Raji (cell line): ENCODE measurements around the gene CELSR1.

ENCODE experiments used
- POLR2A ChIP-seq: IDR thresholded peaks from 2 replicates; pipeline ENCODE4 v1.6.1; 2011; ENCODE audit warnings: low read depth, low read length, control low read depth; ENCODE audit not compliant: insufficient read depth

Gene CELSR1

DNA sequence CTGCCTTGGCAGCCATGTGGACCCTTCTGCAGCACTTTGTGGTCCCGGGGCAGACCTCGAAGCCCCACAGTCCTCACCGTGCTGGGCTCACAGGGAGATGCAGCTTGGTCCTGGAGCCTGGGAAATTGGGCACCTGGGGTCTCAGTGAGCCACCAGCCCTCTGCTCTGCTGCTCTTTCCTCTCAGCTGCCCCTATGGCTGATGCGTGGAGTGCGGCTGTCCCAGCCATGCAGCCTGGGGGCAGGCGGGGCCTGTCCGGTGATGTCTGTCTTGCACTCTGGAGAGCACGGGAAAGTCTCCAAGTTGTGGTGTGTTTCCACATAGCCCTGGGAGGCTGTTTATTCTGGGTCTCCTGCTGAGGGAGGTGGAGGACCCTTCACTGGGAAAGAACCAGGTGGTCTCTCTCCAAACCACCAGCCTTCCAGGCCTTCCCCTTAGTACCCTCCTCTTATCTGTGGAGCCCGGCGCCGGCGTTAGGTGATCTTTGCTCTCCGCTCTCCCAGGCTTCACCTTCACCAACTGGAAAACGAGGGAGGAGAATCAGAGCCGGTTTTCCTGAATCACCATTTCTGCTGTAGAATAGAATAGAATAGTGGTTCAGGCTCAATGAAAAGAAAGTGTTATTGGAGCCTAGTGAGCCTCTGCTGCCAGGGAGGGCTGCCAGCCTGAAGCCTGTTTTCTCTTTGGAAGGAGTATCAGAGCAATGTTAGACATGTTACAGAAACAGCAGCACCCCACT is 41.6 kb upstream of the CELSR1 start:
- TF ChIP-seq POLR2A = no peak

DNA sequence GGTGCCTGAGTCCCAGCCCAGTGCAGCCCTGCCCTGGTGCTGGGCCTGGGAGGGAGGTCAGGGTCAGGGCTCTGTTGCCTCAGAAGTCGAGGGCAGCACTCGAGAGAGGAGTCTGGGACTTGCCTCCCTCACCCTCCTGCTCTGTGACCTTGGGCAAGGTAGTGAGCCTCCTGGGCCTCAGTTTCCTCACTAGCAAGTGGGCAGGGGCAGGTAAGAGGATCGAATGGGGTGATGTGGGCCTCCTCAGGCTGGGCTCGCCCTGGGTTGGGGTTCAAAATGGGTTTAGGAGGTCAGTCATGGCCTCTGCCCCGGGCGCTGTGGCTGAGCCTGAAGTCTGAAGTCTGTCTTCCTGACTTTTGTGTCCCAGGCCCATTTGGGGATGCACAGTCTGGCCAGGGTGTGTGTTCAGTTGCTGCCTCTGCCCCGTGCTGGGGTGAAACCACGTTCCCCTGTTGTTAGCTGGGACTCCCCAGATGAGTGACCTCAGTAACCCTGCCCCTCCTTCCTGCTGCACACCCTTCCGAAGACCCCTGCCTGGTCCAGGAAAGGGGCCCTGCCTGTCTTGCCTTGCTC is 40.9 kb upstream of the CELSR1 start:
- TF ChIP-seq POLR2A = no peak

- TF ChIP-seq POLR2A = no peak
Measured at GRCh38 chr22:46577368-46578249, 40.2 kb upstream of the CELSR1 start.

DNA sequence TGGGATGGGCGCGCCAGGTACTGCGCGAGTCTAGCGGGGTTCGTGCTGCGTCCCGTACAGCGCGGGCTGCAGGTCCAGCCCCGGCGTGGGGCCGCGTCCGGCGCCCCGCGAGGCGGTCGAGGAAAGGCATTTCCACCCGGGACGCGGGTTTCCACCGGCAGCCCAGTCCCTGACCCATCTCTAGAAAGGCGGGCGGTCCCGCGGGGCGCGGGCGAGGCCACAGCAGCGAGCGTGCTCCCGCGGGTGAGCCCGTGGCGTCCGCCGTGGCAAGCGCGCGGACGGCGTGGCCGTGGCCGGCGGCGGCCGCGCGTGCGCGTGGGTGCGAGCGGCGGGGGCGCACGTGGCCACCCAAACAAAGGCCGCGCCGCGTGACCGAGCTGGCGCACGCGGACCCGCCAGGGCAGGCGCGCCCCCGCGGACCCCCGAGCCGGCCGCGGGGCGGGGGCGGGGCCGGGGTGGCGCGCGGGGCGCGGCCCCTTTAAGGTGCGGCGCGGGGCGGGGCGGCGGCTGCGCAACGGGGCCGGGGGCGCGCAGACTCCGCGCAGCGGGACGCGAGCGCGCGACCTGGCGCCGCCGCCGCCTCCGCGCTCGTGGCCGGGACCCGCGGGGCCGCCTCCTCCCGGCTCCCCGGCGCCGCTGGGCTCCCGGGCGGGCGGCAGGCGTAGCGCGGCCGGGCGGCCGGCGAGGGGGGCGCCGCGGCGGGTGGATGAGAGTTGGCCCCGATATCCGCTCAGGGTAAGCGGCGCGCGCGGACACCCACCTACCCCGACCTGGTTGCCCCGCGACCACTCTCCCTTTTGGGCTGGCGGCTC is 39.3 kb upstream of the CELSR1 start:
- peak; percentile 43; the same call in 1 of the 2 replicates for TF ChIP-seq POLR2A

DNA sequence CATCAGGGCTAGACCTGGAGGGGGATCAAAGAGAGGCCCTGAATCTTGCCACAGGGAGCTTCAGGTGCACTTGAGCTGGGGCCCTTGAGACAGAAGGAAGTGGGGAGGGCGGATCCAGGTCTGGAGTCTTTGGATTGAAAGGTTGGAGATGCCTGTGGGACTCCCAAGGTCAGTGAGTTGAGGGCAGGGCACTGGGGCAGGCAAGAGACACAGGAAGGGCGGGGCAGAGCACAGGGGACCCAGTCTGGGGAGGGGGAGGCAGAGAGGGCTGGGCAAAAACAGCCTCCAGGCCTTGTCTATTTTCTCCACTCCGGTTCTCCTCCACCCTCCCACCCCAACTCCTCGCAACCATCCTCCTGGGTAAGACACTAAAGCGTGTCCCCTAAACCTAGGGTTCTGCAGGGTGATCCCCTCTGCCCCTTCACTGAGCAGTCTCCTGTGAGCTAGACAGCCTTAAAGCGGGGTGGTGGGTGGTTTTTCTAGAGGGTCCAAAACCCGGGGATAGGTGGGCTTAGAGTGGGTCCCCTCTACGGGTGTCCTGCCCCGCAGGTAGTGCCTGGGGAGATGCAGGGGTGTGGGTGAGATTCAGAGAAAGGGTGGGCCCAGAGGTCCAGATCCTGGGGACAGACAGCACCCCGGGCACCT is 38.6 kb upstream of the CELSR1 start:
- TF ChIP-seq POLR2A = no peak

- TF ChIP-seq POLR2A = no peak
Measured at GRCh38 chr22:46574993-46575910, 37.8 kb upstream of the CELSR1 start.

DNA sequence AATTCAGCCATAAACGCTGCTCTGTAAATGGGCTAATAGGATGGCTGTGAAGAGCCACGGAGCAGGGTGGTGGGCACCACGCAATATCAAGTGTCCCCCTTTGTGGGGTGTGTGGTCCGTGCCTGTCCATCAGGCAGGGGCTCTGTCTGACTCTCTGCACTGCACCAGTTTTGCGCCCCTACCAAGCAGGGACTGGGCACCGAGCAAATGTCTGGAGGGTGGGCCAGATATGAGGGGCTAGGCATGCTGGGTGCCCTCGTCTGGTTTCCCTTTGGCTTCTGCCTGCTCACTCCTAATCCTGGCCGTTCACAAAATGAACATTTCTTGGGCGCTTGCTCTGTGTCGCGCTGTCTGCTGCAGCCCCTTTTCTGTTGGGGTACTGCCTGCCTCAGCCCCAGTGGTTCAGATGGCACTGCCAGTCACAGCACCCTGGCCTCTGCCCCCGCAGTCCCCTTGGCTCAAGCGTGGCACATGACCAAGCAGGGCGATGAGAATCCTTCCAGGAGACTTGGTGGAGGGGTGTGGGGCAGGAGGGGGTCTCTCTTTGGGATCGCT is 37.1 kb upstream of the CELSR1 start:
- TF ChIP-seq POLR2A = no peak

- no peak for TF ChIP-seq POLR2A
Measured at GRCh38 chr22:46573781-46574437, 36.5 kb upstream of the CELSR1 start.

GRCh38 chr22:46572911-46573780 is 35.7 kb upstream of the CELSR1 start:
- no peak for TF ChIP-seq POLR2A

DNA sequence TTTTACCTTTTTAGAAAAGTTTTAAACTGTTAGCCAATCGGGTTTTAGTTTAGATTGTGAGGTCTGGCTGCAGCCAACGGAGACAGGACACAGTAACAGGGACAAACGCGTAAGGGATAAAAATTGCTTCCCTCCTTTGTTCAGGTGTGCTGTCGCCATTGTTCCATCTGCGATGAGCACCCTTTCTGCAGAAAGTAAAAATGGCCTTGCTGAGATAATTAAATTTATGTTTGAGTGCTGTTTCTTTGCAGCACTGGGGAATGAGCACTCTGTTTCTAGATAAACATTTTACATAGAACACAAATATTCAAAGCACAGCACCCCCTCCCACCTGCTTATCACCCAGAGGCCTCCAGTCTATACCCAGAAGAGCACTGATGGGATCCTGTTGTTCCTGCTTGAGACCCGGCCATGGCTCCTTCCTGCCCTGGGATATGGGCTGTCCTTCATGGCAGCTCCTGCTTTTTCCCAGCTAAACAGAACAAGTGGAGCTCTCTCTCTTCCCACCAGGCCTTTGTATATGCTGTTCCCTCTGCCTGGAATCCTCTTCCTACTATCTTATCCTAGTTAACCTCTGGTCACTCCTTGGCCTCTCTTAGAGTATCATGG is 34.3 kb upstream of the CELSR1 start:
- TF ChIP-seq POLR2A = no peak
